Activated T-helper 1 cell treated with anti-CD3 and anti-CD28 coated beads, Interleukin-12 subunit alpha, Interleukin-12 subunit beta, Interleukin-2, Interleukin-4 antibody, amounts not matched to agents 30 ng/mL and 10 ng/mL and 1 ng/mL, durations not matched to agents 14 hours and 24 hours and 36 hours (primary cell): ENCODE data around the gene DHODH. TPM values are rescaled to one million over a fixed set of nuclear protein-coding genes. Genes with fewer than 3 reads are reported as not detected.

ENCODE experiments used
- DNase-seq: peaks from one replicate; pipeline ENCODE4 v3.0.0; 2021; ENCODE audit warnings: low spot score
- H3K27ac Mint-ChIP-seq: one replicate; pipeline ENCODE4 v1.8.0; 2021; ENCODE audit warnings: mild to moderate bottlenecking, mixed read lengths
- H3K27me3 Mint-ChIP-seq: one replicate; pipeline ENCODE4 v1.8.0; 2022; ENCODE audit warnings: mild to moderate bottlenecking, moderate library complexity, mixed read lengths; ENCODE audit not compliant: insufficient read depth
- H3K36me3 Mint-ChIP-seq: one replicate; pipeline ENCODE4 v1.8.0; 2021; ENCODE audit warnings: low read depth, mixed read lengths
- H3K4me1 Mint-ChIP-seq: one replicate; pipeline ENCODE4 v1.8.0; 2021; ENCODE audit warnings: low read depth, mixed read lengths
- H3K4me3 Mint-ChIP-seq: one replicate; pipeline ENCODE4 v1.8.0; 2021; ENCODE audit warnings: mild to moderate bottlenecking, moderate library complexity, mixed read lengths
- H3K9me3 Mint-ChIP-seq: one replicate; pipeline ENCODE4 v1.8.0; 2021; ENCODE audit warnings: mixed read lengths
- intact Hi-C: fragments of 100-400 bp; cut with micrococcal nuclease; formaldehyde crosslinking; loops from one replicate; pipeline ENCODE4 v1.15.1; 2024
- total RNA-seq: library from RNA; stranded (reverse); gene quantifications from 2 replicates; pipeline ENCODE4 v1.2.3, GENCODE V29; 2022

Gene DHODH
- total RNA-seq, 1 donor from 2014 or later, result 31.0 TPM

DNA sequence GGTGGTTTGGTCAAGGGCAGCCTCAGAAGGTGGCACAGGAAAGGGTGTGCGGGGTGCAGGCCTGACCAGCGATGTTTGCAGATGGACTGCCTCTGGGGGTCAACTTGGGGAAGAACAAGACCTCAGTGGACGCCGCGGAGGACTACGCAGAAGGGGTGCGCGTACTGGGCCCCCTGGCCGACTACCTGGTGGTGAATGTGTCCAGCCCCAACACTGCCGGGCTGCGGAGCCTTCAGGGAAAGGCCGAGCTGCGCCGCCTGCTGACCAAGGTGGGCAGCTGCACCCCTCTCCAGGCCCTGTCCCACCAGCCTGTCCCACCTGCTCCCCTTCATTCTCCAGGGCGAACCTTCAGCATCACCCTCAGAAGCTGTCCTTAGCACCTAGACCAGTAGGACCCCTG, 12.5 kb downstream of the DHODH start:
- Mint-ChIP-seq H3K4me1 (no peaks in the 10 kb centered on the region), H3K9me3 (no peaks in the 10 kb centered on the region), H3K27me3 (no peaks in the 10 kb centered on the region), H3K36me3 (peaks cover 27% of the 10 kb centered on the region), H3K4me3 (no peak overlapping the region), H3K27ac (no peak overlapping the region)
- no peak for DNase-seq
- intact Hi-C loops, result no loop called here

DNA sequence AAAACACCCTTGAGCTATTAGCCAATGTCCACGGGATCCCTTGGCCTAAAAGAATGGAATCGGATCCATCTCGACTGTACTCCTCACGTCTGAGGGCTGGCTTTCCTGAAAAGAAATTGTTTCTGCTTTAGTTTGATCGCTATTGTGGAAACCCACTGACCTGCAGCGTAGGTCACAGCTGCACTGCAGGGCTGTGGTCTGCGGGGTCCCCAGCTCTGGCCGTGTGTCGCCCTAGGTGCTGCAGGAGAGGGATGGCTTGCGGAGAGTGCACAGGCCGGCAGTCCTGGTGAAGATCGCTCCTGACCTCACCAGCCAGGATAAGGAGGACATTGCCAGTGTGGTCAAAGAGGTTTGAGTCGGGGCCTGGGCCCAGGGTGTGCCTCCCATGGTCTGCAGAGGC, 13.6 kb downstream of the DHODH start:
- H3K4me1 Mint-ChIP-seq, result no peaks in the 10 kb centered on the region
- peaks cover 20% of the 10 kb centered on the region for H3K36me3 Mint-ChIP-seq
- H3K9me3 Mint-ChIP-seq, result no peaks in the 10 kb centered on the region
- no peak overlapping the region for H3K27ac Mint-ChIP-seq
- no peaks in the 10 kb centered on the region for H3K27me3 Mint-ChIP-seq
- intact Hi-C loops, result no loop called here
- DNase-seq, result no peak
- H3K4me3 Mint-ChIP-seq, result no peak overlapping the region

DNA sequence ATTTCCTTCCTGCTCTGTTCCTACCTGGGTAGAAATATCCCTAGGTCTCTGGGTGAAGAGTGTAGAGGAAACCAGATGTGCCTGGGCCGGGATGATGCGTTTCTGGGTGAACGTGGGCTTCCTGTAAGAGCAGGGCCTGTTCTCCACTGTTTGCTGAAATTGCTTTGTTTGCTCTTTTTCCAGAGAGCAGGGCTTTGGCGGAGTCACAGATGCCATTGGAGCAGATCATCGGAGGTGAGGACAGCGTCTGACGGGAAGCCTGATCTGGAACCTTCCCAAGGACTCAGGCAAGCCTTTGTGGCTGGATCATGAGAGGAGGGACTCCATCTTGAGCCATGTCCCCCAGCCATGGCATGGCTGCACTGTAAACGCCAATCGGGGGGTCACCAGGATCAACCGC, 15.4 kb downstream of the DHODH start:
- no peaks in the 10 kb centered on the region for H3K27me3 Mint-ChIP-seq

DNA sequence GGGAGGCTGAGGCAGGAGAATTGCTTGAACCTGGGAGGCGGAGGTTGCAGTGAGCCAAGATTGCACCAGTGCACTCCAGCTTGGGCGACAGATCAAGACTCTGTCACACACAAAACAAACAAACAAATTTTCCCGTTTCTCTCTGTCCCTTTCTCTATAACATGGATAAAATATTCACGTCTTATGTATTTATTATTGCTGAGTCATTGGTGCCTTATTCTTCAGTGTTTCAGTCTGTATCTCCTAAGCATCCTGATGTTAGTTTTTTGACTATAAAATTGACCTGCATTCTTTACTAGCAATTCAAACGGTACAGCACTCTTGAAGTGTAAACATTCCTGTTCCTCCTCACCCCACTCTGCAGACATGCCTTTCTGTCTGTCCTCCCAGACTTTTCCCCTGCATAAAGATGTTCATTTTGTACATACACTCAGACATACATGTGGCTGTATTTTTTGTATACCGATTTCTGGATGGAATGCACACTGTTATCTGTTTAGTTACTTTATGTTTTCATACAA, 16.4 kb downstream of the DHODH start:
- no peak overlapping the region for H3K4me3 Mint-ChIP-seq
- no peak overlapping the region for H3K27ac Mint-ChIP-seq
- no peaks in the 10 kb centered on the region for H3K9me3 Mint-ChIP-seq
- no peak for DNase-seq
- no peaks in the 10 kb centered on the region for H3K4me1 Mint-ChIP-seq
- no peaks in the 10 kb centered on the region for H3K27me3 Mint-ChIP-seq
- intact Hi-C loops, result no loop called here
- peaks cover 16% of the 10 kb centered on the region for H3K36me3 Mint-ChIP-seq

More for the DNA sequence above, 15.4 kb downstream of the DHODH start:
- Mint-ChIP-seq H3K36me3 (peaks cover 20% of the 10 kb centered on the region), H3K4me3 (no peak overlapping the region), H3K9me3 (no peaks in the 10 kb centered on the region), H3K27ac (no peak overlapping the region), H3K4me1 (no peaks in the 10 kb centered on the region)
- intact Hi-C loops, result no loop called here
- no peak for DNase-seq

DNA sequence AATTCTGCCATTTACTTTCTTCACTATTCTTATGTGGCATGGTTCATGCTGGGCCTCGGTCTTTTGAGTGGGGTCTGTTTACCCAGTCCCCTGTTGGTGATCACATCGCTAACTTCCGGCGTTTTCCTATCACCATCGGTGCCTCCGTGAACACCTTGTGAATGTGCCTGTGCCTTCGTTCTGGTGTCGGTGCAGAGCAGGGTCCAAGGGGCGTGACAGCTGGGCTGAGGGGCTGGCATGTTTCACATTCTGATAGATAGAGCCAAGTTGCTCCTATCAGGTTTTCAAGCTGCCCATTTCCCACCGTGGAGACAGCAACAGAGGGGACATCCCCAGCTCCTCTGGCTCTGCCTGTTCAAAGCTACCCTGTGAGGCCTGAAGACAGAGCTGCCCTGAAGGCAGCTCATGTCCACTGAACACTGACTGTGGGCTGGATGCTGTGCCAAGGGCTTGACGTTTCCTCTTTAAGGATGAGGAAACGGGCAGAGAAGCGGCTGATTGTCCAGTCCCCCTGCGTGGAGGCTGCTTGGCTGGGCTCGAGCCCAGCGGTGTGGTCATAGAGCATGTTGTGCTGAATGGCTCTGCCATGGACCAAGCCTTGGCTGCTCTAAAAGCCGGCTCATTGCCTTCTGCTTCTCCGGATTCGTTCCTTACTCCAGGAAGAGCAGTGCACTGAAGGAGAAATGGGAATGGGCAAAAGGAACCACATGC, 17.0 kb downstream of the DHODH start:
- Mint-ChIP-seq H3K4me1 (no peaks in the 10 kb centered on the region), H3K4me3 (no peak overlapping the region), H3K36me3 (peaks cover 16% of the 10 kb centered on the region), H3K27me3 (no peaks in the 10 kb centered on the region), H3K9me3 (no peaks in the 10 kb centered on the region), H3K27ac (no peak overlapping the region)
- DNase-seq, result no peak
- intact Hi-C loops, result no loop called here

DNA sequence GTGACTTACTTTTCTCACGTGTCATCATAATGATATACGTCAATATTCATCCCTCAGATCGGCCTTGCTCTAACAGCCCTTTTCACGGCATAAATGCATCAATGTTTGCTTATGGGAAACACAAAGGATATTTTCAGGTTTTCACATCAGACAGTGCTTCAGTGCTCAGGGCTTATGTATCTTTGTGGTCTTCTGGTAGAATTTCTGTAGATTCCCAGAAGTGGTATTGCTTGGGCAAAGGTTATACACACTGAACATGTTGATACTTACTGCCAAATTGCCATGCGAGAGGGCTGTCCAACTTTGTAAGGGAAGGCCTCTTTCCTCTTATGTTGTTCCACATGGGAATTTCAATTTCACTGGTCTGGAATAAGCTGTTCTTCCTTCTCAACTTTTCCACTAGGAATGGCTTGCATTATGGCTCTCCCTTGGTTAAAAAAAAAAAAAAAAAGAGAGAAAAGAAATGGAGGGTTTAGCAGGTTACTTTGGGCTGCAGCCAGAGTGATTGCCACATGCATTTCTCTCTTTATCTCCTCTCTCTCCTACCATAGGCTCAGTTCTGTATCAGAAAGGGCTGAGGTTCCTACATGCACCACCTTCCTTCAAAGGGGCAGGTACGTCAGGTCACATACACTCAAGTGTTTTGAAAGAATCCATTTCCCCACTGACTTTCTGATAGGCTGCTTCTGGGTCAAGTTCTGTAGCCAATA, 19.3 kb downstream of the DHODH start:
- H3K27me3 Mint-ChIP-seq, result no peaks in the 10 kb centered on the region
- H3K9me3 Mint-ChIP-seq, result no peaks in the 10 kb centered on the region
- peaks cover 13% of the 10 kb centered on the region for H3K36me3 Mint-ChIP-seq
- H3K4me1 Mint-ChIP-seq, result no peaks in the 10 kb centered on the region
- no peak for DNase-seq
- intact Hi-C loops, result no loop called here
- H3K4me3 Mint-ChIP-seq, result no peak overlapping the region
- no peak overlapping the region for H3K27ac Mint-ChIP-seq

DNA sequence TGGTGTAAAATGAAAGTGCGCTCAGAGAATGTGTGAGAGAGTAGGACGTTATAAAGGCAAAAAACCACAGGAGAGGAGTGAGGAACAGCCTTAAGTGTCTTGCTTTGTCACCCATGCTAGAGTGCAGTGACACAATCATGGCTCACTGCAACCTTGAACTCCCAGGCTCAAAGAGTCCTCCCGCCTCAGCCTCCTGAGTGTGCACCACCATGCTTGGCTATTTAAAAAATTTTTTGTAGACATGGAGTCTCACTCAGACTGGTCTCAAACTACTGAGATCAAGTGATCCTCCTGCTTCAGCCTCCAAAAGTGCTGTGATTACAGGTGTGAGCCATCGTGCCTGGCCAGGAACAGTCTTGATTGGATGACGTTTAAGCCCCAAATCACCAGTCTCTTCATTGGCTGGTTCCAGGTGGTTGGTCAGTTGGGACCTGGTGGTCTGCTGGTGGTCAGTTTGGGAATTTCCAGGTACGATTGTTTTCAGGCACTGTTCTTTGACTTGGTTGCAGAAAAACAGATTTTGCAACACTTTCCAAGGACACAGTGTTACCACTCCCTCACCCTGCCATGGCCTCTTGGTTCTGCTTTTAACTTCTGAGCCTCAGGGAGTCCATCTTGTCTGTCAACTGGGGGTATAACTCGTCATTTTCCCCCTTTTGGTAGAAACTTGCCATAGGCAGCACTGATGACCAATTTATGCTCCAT, 21.2 kb downstream of the DHODH start:
- Mint-ChIP-seq H3K4me3 (no peak overlapping the region), H3K36me3 (peaks cover 6% of the 10 kb centered on the region), H3K27ac (no peak overlapping the region), H3K27me3 (no peaks in the 10 kb centered on the region), H3K9me3 (no peaks in the 10 kb centered on the region), H3K4me1 (no peaks in the 10 kb centered on the region)
- no peak for DNase-seq
- intact Hi-C loops, result no loop called here

DNA sequence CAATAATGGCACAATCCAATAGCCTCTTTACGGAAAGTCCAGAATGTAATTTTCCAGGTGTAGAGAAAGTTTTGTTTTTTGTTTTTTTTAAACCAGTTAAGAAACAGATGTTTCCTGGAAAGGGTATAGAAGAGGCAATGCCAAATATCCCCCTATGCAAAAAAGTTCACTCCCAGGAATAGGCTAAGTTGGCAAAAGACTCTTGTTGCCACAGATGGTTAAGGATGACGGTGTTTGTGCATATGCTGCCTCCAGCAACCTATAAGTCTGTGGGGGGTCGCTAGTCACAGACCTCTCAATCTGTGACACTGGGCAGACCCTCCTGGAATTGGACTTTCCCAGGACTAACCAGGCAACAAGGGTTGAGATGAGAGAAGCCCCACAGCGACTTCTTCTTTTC, 24.9 kb downstream of the DHODH start:
- Mint-ChIP-seq H3K4me1 (no peaks in the 10 kb centered on the region), H3K36me3 (no peaks in the 10 kb centered on the region), H3K9me3 (no peaks in the 10 kb centered on the region), H3K4me3 (no peak overlapping the region), H3K27me3 (no peaks in the 10 kb centered on the region), H3K27ac (no peak overlapping the region)
- intact Hi-C loops, result no loop called here
- DNase-seq, result no peak

DNA sequence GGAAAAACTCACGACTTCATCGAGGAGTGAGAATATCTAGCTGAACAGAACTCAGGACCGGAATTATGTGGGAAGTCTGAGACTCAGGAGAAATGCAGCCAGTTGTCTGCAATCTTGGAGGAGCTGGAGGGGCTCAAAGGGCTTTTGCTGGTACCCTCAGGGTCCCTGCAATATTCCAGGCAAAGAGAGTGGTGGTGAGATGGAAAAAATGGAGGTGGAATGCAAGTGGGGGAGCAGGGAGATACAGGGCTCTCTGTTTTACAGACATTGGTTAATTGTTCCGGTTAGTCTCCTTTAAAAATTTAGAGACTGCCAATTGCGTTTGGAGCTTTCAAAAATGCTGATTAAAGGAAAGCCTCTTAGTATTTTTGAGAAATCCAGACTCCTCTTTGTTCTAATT, 27.6 kb downstream of the DHODH start:
- no peaks in the 10 kb centered on the region for H3K27me3 Mint-ChIP-seq
- H3K36me3 Mint-ChIP-seq, result no peaks in the 10 kb centered on the region
- no peaks in the 10 kb centered on the region for H3K9me3 Mint-ChIP-seq
- no peaks in the 10 kb centered on the region for H3K4me1 Mint-ChIP-seq
- no peak for DNase-seq
- no peak overlapping the region for H3K4me3 Mint-ChIP-seq
- intact Hi-C loops, result no loop called here
- H3K27ac Mint-ChIP-seq, result no peak overlapping the region

DNA sequence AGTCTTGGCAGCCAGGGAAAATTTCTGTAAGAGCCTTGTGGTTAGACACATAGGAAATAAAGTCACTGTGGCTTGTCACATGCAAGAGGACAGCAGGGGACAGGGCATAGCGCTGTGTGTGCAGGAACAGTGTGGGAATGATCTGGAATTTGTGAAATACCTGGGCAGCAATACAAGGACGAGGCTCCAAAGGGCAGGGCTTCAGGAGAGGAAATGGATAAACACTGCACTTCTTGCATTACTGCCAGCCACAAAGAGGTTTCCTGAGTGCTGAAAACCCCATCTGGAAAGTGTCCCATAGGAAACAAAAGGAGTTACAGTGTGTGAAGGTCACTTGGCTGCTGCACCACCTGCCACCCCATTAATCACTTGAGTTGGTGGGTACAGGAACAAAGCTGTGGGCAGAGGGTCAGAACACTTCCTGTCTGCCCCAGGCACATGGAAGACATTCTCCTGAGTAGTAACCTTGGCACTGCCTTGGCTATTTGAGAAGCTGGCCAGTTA, 33.7 kb downstream of the DHODH start:
- intact Hi-C loops, result no loop called here

DNA sequence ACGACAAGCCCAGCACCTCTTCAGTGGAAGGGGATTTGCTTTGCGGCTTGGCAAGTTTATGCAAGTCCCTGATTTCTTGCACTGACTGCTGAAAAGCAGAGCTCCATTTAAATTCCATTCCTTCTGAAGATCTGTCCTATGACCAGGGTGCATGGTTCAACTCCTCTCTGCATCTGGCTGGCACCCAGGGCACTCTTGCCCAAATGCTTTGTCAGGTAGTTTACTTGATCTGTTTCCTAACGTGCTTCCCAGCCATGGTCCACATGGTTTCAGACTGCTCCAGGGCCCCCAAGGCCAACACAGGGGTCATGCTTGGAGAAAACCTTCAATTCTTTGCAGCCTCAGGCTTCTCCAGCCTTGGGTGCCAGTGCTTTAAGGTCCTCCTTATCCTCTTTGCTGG, 34.5 kb downstream of the DHODH start:
- Mint-ChIP-seq H3K36me3 (peaks cover 3% of the 10 kb centered on the region), H3K4me3 (no peak overlapping the region), H3K27ac (no peak overlapping the region), H3K4me1 (no peaks in the 10 kb centered on the region), H3K9me3 (no peaks in the 10 kb centered on the region), H3K27me3 (no peaks in the 10 kb centered on the region)
- intact Hi-C loops, result no loop called here
- no peak for DNase-seq

More for the DNA sequence above, 33.7 kb downstream of the DHODH start:
- peaks cover 3% of the 10 kb centered on the region for H3K36me3 Mint-ChIP-seq
- no peak for DNase-seq
- no peaks in the 10 kb centered on the region for H3K9me3 Mint-ChIP-seq
- H3K27ac Mint-ChIP-seq, result no peak overlapping the region
- H3K4me1 Mint-ChIP-seq, result no peaks in the 10 kb centered on the region
- no peaks in the 10 kb centered on the region for H3K27me3 Mint-ChIP-seq
- H3K4me3 Mint-ChIP-seq, result no peak overlapping the region

DNA sequence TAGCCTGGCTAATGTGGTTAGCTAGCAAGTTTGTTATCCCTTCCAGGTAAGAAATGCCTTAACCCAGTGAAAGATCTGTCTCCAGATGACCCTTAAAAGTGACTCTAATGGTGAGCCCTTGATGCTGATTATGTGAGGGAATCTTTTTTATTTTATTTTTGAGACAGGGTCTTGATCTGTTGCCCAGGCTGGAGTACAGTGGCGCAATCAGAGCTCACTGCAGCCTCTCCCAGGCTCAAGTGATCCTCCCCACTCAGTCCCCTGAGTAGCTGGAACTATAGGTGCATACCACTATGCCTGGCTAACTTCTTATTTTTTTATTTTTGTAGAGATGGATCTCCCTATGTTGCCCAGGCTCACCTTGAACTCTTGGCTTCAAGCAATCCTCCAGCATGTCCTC, 35.0 kb downstream of the DHODH start:
- H3K4me1 Mint-ChIP-seq, result no peaks in the 10 kb centered on the region
- intact Hi-C loops, result no loop called here
- H3K27me3 Mint-ChIP-seq, result no peaks in the 10 kb centered on the region
- H3K9me3 Mint-ChIP-seq, result no peaks in the 10 kb centered on the region
- DNase-seq, result no peak
- H3K4me3 Mint-ChIP-seq, result no peak overlapping the region
- peaks cover 3% of the 10 kb centered on the region for H3K36me3 Mint-ChIP-seq
- no peak overlapping the region for H3K27ac Mint-ChIP-seq

DNA sequence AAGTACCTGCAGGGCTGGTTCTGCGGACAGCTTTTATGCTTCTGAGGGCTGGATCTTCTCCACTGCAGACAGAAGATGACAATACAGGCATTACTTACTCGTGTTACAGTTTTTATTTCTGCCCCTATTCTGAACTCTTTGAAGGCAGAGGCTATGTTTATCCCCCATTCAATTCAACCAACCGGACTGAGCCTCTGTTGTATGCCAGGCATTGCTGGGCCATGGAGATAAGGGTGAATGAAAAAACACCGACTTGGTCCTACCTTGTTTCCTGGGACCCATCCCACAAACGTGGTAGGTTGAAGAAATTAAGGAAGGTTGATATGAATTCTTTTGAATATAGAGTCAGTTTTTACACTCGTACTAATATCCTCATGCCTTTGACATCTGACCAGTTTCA, 35.8 kb downstream of the DHODH start:
- intact Hi-C loops, result no loop called here
- no peak for DNase-seq
- Mint-ChIP-seq H3K27ac (no peak overlapping the region), H3K9me3 (peaks cover 6% of the 10 kb centered on the region), H3K36me3 (peaks cover 3% of the 10 kb centered on the region), H3K27me3 (no peaks in the 10 kb centered on the region), H3K4me3 (no peak overlapping the region), H3K4me1 (no peaks in the 10 kb centered on the region)
